Putamen (tissue), 1 donor: ENCODE data around the gene TOX3.

Experiments
- DNase-seq: peaks from one replicate; pipeline ENCODE4 v3.0.0-alpha.2; 2016; ENCODE audit warnings: low spot score

TOX3 gene

DNA sequence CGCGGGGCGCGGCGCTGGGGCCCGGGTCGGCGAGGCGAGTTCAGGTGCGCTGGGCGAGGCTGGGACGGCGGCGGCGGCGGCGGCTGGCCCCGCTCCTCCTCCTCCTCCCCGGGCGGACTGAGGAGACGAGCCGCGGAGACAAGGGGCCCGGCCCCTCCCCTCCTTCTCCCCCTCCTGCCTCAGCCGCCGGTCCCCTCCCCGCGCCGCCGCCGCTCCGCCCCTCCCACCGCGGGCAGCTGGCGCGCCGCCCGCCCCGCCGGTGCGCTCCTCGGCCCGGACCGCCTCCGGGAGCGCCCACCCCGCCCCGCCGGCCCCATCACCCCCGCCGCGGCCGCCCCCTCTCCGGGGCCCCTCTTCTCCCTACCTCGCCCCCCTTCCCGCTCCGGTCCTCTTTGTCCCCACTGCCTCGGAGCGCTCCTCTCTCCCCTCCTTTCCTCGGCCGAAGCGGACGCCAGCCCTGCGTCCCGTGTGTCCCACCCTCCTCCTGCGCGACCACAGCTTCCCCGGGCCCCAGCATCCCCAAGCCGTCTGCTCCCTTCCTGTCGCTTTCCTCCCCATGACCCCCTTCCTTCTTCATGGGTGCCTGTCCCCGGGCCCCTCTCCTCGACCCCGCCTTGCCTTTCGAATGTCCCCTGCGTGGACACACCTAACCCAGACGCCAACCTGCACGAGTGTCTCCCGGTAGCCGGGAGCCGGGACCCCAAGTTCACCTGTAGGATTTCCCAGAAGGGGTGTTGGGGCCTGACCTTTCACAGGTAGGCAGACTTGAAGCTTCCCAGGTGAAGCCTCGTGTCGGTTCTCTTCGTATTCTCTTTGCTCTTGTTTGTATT lies at the start of gene TOX3:
Gene TOX3, minus strand, starts transcription at position 140 of the 830 bp plus-strand sequence. CDS start 420 bp downstream, outside the sequence.
- no peak for DNase-seq

- no peak for DNase-seq
These were observed 45.8 kb upstream of the TOX3 start for GRCh38 chr16:52592778-52593177.

DNA sequence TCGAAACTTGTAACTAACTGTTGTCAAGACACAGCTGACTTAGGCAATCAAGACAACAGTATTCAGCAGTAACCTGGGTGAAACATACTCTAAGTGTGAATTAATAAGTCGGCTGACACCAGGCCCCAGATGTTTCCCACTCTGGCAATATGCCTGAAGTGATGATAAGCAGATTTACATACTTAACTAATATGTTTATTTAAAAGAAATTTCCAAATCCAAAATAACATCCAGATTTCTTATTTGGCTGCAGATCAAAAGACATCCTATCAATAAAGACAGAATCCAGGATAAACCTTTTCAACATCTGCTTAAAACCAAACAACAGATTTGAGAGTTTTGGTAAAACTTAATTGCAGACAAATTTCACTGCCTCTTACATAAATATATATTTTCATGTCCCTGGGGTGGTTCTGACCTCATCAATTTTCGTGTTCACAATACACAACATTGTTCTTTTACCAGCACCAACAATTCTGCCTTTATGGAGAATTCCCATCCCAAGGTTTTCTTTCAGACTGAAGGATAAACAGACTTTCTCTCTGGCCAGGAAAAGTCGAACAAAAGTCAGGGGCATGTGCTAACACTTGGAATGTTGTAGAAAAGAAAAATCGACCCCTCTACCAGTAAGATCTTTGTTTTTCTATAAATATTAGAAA lies 45.1 kb upstream of the TOX3 start:
- DNase-seq, result no peak

DNA sequence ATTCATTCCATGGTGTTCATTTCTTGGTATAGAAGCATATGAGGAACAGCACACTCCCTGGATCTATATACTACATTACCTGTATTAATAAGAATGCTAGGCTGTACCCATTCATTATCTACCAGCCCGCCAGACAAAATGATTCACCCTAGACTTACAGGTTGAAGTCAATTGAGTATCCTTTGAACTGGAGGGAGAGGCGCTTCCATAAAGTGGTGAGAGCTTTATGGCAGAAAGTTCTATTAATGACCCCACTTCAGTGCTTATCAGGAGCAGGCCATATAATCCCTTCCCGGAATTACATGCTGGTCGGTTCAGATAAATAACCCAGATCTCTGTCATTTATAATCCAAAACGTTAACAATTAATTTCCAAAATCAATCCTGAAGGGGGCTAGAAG lies 44.5 kb upstream of the TOX3 start:
- DNase-seq, result no peak

DNA sequence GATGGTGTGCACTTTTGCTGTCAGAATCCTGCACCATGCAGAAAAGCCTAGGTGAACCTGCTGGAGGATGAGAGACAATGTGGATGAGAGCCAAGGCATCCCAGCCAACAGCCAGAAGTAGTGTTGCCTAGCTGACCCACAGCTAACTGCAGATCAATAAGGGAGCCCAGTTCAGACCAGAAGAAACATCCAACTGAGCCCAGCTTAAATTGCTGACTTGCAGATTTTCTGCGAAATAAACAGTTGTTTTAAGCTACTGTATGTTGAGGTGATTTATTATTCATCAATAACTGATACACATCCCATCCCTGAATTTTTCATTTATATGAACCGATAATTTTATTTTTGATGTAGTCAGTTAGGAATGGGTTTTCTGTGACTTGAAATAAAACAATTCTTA lies 39.2 kb upstream of the TOX3 start:
- DNase-seq, result no peak

DNA sequence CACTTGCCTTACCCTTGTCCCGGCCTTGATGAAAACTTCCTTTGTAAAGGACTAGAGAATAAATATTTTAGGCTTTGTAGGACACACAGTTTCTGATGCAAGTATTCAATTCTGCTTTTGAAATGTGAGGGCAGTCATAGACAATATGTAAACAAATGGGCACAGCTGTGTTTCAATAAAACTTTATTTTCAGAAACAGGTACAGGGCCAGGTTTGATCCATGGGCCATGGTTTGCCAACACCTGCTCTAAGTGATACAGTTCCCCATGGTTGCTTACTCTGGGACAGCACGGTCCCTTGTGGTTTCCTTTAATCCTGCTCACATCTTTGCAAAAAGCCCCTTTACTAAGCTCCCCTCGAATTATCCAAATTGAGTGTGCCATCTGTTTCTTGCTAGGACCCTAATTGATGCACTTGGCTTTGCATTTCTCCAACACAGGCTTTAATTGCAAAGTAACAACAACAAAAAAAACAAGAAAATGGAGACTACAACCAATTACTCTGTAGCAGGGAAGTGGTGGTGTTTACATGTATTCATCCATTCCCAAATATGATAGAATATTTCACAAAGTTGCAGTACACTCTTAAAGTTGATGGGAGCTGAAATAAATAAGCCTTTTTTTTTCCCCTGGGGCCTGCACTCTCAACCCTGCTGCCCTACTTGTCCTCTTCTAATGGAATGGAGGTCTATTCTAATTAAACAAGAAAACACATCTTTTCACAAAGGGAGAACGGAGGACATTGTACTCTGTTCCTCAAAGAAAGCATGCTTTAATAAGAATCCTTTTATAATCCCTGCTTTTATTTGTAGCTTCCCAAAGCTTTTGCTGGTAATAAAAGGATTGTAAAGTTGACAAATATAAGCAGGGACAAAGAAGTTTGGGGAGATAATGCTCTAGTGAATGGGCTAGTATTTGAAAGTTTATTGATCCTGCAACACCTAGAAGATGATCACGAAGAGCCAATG lies 37.7 kb upstream of the TOX3 start:
- DNase-seq, result no peak

DNA sequence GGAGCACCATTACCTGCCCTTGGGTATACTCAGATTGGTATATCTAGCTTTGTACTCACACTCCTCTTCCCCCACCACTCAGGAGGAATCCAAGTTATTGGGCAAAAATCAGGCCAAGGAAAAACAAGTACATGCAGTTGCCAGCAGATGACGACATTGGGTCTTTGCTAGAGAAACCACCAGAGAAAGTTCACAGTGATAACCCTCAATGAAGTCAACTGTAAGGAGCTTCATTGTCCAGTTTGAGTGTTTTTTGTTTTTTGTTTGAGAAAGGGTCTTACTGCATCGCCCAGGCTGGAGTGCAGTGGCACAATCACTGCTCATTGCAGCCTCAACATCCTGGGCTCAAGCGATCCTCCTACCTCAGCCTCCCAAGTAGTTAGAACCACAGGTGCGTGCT lies 34.6 kb upstream of the TOX3 start:
- no peak for DNase-seq

DNA sequence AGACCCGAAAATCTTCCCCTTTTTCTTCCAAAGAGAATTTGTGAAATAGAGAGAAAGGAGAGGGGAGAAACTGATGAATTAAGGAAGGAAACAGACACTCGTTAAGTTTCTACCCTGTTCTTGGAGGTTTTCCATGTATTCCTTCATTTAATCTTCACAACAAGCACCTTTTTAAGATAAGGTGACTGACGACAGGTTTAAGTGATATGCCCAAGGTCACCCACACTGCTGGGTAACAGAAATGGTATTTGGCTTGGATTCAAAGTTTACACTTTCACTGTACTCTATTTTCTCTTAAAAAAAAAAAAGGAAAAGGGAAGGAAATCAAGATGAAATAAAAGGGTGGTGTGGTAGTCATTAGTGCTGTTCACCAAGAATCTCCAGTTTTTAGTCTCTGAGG lies 33.5 kb upstream of the TOX3 start:
- no peak for DNase-seq

- DNase-seq, result no peak
These were observed 32.0 kb upstream of the TOX3 start for GRCh38 chr16:52578829-52579498.

GRCh38 chr16:52578007-52578828 lies 31.3 kb upstream of the TOX3 start:
- no peak for DNase-seq

DNA sequence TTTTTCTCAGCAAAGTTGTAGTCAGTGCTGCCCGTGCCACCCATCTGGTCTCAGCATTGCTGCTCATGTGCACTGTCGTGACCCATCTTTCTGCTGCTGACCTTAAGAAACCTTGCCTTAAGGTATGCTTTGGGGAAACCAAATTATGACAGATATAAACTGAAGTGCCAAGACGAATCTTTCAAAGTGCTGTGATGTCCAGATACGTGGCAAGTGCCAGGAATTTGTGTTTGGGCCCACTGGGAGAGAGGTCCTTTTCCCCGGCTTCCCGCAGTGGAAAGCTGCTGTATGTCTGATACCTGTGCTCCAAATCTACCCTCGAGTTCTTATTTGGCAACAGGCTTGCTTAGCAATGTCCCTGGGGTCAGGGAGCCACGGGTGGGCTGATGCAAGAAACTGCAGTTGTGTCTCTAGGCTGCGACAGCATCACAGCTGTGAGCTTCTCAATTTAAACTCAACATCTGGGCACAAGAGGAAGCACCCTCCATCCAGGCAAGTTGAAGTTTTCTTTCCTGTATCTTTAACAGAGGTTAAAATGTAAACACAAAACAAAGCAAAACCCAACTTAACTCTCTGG lies 30.3 kb upstream of the TOX3 start:
- DNase-seq, result no peak

DNA sequence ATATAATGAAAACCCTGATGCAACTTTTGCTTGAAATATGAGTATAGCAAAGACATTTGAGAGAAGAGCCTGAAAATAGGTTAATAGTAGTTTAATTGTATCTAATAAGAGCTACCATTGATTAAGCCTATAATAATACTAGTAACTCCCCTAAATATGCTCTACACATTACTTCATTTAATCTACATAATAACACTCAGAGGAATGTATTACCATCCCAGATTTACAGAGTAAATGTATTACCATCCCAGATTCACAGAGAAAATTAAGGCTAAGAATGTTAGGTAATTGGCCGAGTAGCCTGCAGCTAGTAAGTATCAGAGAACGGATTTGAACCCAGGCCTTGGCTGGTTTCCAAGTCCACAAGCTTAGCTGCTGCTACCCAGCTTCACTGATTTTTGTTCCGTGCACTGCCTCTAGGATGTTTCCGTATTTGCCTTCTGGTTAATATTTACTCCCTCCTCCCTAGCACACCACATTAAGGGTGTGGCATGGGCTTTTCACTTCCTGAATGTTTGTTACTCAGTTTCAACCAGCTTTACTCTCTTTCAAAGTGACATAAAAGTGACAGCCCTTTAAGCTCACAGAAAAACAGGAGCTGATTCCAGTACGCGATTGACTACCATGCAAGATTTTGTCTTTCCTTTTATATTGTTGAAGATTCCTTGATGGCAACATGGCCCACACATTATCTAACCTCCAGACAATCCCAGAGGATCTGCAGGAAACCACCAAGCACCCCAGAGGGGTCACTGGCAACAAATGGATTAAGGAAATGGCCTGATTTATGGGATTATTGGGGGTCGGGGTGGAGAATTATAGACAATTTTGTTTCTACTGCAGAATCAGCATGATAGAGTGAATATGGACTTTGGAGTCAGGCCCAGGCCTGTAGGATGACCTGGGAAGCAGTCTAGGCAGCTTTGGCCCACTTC lies 26.7 kb upstream of the TOX3 start:
- DNase-seq, result no peak

DNA sequence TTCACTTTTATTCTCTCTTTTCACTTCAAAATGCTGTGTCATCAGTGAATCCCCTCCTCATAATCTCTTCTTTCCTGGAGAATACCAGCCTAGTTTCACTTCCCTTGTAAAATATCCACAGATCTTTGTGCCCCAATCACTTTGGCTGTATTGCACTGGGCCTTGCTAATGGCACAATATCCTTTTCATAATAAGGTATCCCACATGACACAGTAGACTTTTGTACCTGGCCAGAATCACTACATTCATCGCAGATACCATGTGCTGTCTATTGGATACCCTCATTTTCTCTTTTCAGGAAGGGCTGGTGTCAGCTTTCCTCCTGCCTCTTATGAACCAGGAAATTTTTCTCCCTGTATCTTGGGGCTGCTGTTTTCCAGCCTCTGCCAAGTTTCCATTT lies 25.7 kb upstream of the TOX3 start:
- DNase-seq, result no peak

- no peak for DNase-seq
These were observed 23.6 kb upstream of the TOX3 start for GRCh38 chr16:52570495-52571091.

DNA sequence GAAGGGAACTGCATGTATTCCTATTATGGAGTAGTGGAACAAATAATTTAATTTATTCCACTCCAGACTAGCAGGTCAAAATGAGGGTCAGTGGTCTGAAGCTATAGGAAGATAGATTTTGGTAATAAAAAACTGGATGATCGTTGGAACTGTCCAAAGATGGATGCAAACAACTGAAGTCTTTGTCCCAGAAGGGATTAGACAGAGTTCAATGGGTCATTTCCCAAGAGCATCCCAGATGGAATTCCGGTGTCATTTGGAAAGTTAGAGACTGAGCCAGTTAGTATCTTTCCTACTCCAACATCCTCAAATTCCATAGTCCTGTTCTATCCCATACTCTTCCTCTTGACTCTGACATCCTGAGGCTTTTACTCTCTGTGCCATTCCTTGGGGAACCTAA lies 22.8 kb upstream of the TOX3 start:
- no peak for DNase-seq

- no peak for DNase-seq
These were observed 22.2 kb upstream of the TOX3 start for GRCh38 chr16:52568983-52569690.

DNA sequence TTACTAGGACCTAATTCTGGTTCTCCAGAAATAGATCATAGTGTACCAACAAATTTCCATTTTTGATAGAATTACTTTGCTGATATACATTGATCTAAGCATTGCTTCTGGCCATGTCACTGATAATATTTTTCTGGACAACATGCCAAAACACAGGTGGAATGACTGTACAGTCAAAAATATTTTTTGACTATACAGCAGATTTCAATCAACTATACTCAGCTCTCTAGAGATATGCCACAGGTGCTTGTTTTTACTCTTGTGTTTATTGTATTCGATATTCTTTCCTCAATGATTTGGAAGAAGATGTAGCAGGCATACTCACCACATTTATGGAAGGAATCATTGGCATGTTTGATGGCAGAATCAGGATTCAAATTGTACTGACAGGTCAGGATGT lies 21.6 kb upstream of the TOX3 start:
- DNase-seq, result no peak

DNA sequence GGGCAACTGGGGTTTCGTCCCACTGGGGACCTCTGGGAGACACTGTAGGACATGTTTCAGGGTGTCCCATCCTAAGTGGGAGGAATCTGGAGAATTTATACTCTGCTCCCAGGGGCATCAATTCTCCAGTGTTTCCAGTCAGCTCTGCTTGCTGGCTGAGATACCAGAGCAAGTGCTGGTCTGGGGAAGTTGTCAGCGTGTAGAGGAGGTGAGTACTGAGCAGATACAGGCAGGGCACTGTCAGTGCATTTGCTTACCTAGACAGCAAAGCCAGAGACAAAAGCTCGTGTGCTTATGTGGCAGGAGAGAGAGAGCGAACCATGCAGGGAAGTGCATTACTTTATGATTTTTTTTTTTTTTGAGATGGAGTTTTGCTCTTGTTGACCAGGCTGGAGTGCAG lies 20.2 kb upstream of the TOX3 start:
- no peak for DNase-seq
